DOHH2 (cell line): ENCODE data around the gene PACRG.

Experiments
- H3F3A ChIP-seq: fragments of 200-600 bp; sonication (generic), shearing (Covaris generic); 2 replicates; pipeline ENCODE4 v1.6.0; 2016; ENCODE audit warnings: antibody characterized with exemption, mild to moderate bottlenecking; ENCODE audit not compliant: control insufficient read depth, insufficient read depth
- H3K27ac ChIP-seq: fragments of 200-600 bp; sonication (generic); 2 replicates; pipeline ENCODE4 v1.5.1; 2014; ENCODE audit warnings: low read depth, mild to moderate bottlenecking, low read length, moderate library complexity
- H3K27me3 ChIP-seq: fragments of 200-600 bp; sonication (generic); 2 replicates; pipeline ENCODE4 v1.6.1; 2014; ENCODE audit warnings: mild to moderate bottlenecking, low read length, mixed read lengths; ENCODE audit not compliant: control insufficient read depth
- H3K36me3 ChIP-seq: fragments of 200-600 bp; sonication (generic); 2 replicates; pipeline ENCODE4 v1.6.1; 2014; ENCODE audit warnings: mild to moderate bottlenecking, low read length, moderate library complexity, mixed read lengths; ENCODE audit not compliant: control insufficient read depth
- H3K4me1 ChIP-seq: fragments of 200-600 bp; sonication (generic); 2 replicates; pipeline ENCODE4 v1.6.1; 2014; ENCODE audit warnings: mild to moderate bottlenecking, low read length, mixed read lengths; ENCODE audit not compliant: control insufficient read depth
- H3K4me2 ChIP-seq: fragments of 200-600 bp; sonication (generic); 2 replicates; pipeline ENCODE4 v1.6.0; 2014; ENCODE audit warnings: mild to moderate bottlenecking, low read length, moderate library complexity
- H3K4me3 ChIP-seq: fragments of 200-600 bp; sonication (generic); 2 replicates; pipeline ENCODE4 v1.5.1; 2014; ENCODE audit warnings: mild to moderate bottlenecking, low read length, mixed read lengths
- H3K79me2 ChIP-seq: fragments of 200-600 bp; sonication (generic); 2 replicates; pipeline ENCODE4 v1.6.1; 2014; ENCODE audit warnings: mild to moderate bottlenecking, low read length, mixed read lengths; ENCODE audit not compliant: control insufficient read depth
- H3K9me2 ChIP-seq: fragments of 200-600 bp; sonication (generic); replicated peaks from 2 replicates; pipeline ENCODE4 v1.6.1; 2014; ENCODE audit warnings: mild to moderate bottlenecking, low read length, mixed read lengths; ENCODE audit not compliant: control insufficient read depth
- H3K9me3 ChIP-seq: fragments of 200-600 bp; sonication (generic); 2 replicates; pipeline ENCODE4 v1.6.1; 2014; ENCODE audit warnings: antibody characterized with exemption, low read length, mixed read lengths; ENCODE audit not compliant: control insufficient read depth, insufficient read depth
- H4K20me1 ChIP-seq: fragments of 200-600 bp; sonication (generic); 2 replicates; pipeline ENCODE4 v1.6.0; 2014; ENCODE audit warnings: low read depth, mild to moderate bottlenecking, antibody characterized with exemption, low read length, moderate library complexity; ENCODE audit not compliant: control insufficient read depth, insufficient read depth
- CTCF ChIP-seq: fragments of 200-600 bp; sonication (generic); IDR thresholded peaks from one replicate; pipeline ENCODE4 v1.5.1; 2014; ENCODE audit warnings: antibody characterized with exemption, mild to moderate bottlenecking, low read depth, low read length; ENCODE audit not compliant: poor library complexity, severe bottlenecking
- EZH2phosphoT487 ChIP-seq: fragments of 200-600 bp; sonication (generic); IDR thresholded peaks from 2 replicates; pipeline ENCODE4 v1.6.1; 2017; ENCODE audit warnings: borderline replicate concordance, mild to moderate bottlenecking, antibody characterized with exemption, low read length, moderate library complexity, mixed read lengths

Gene PACRG

GRCh38 chr6:163191704-163192537 is 464.1 kb downstream of the PACRG start:
- no peaks in the 10 kb centered on the region for H3K36me3 ChIP-seq
- H3K27me3 ChIP-seq: no peaks in the 10 kb centered on the region
- no peak overlapping the region for H3K27ac ChIP-seq
- no peaks in the 10 kb centered on the region for H3K9me3 ChIP-seq
- H3K9me2 ChIP-seq: no peaks in the 10 kb centered on the region
- no peaks in the 10 kb centered on the region for H3F3A ChIP-seq
- H4K20me1 ChIP-seq: no peaks in the 10 kb centered on the region
- no peak overlapping the region for H3K4me2 ChIP-seq
- H3K79me2 ChIP-seq: no peaks in the 10 kb centered on the region
- TF ChIP-seq CTCF (no peak), EZH2phosphoT487 (no peak)
- no peak overlapping the region for H3K4me3 ChIP-seq
- H3K4me1 ChIP-seq: no peaks in the 10 kb centered on the region

- Histone ChIP-seq H3K9me3 (no peaks in the 10 kb centered on the region), H4K20me1 (no peaks in the 10 kb centered on the region), H3K4me1 (no peaks in the 10 kb centered on the region), H3K36me3 (no peaks in the 10 kb centered on the region), H3K27ac (no peak overlapping the region), H3K4me2 (no peak overlapping the region), H3K27me3 (no peaks in the 10 kb centered on the region), H3K79me2 (no peaks in the 10 kb centered on the region), H3F3A (no peaks in the 10 kb centered on the region), H3K9me2 (no peaks in the 10 kb centered on the region), H3K4me3 (no peak overlapping the region)
- no peak for TF ChIP-seq CTCF
- no peak for TF ChIP-seq EZH2phosphoT487
Observed at GRCh38 chr6:163192591-163192990, 464.8 kb downstream of the PACRG start.

- Histone ChIP-seq H3K4me1 (no peaks in the 10 kb centered on the region), H3K79me2 (no peaks in the 10 kb centered on the region), H3K9me2 (no peaks in the 10 kb centered on the region), H4K20me1 (no peaks in the 10 kb centered on the region), H3K9me3 (no peaks in the 10 kb centered on the region), H3K27me3 (no peaks in the 10 kb centered on the region), H3K36me3 (no peaks in the 10 kb centered on the region), H3K4me3 (no peak overlapping the region), H3K27ac (no peak overlapping the region), H3F3A (no peaks in the 10 kb centered on the region), H3K4me2 (no peak overlapping the region)
- TF ChIP-seq EZH2phosphoT487 (no peak), CTCF (no peak)
Observed at GRCh38 chr6:163193326-163193725, 465.6 kb downstream of the PACRG start.
